HTR-8/SVneo (cell line): ENCODE data around the gene GBE1.

ENCODE experiments used
- DNase-seq: peaks from one replicate; pipeline ENCODE4 v3.0.0; 2011; ENCODE audit warnings: low spot score, mixed read lengths; ENCODE audit not compliant: insufficient read length
- FAIRE-seq: peaks from 2 replicates; lab custom pipeline; 2011; peaks lifted over from hg19 to GRCh38; lab: Jason Lieb, UNC

GBE1 gene

DNA sequence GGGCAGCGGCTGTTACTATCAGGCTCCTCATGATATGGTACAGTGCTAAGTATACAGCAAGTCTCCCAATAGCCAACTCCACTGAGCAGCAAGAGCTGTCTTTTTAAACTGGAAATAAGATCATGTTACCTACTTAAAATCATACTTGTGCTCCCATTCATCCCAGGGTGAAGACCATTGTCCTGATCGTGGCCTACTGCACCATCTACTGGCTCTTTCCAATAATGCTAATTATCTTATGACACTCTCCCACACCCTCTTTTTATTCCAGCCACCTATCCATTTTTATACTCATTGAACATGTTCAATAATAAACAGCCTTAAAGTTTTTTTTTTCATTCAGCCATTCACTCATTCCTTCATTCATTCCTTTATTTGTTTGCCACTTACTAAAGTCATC is 117.7 kb downstream of the GBE1 start:
- DNase-seq (peak; percentile 10), FAIRE-seq (peak; percentile 83)

DNA sequence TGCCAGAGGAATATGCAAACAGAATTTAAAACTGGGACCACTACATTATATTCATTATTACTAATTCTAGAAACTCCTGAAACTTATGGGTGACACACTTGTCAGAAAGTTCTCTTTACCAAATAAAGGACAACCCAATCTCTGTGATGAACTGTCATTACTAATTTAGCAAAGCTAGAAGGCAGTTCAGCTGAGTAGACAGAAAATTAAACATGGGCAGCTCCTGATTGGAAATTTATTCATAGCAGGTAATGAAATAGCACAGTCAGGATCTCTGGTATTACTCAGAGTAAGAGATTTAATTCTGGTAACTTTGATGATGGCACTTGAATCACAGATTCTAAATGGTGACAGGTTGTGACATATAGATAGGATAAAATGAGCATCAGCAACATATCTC is 123.0 kb downstream of the GBE1 start:
- DNase-seq: no peak
- no peak for FAIRE-seq

DNA sequence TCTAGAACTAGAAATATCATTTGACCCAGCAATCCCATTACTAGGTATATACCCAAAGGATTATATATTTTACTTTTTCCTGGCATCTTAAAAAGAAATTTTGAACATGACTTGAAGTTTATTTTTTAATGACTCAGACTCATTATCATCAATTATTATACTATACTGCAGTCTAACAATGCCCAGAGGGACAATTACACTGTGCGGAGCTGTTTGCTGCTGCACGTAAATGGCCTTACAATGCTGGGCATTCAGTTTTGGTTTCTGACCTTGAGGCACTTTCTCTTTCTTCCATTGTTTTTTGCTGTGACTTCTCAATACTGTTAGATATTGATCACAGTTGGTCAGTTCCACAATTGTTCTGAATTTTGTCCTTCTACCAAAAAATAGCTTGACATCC is 128.8 kb downstream of the GBE1 start:
- FAIRE-seq: no peak
- DNase-seq: no peak

DNA sequence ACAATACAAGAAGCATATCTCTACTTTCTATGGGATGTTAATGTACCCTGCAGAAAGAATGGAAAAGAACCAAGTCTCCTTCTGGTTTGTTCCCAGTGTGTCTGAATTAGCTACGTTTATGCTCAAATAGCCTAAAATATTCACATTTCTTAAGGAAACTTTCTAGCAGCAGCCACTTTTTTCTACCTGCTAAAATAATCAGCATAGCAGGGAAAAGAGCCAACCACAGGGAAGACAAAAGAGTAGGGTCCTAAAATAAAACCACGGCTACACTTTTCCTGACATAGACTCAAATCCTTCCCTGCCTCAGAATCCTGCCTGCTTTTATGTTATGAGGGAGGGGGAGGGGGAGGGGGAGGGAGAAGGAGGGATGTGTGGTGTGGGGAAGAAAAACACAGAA is 136.7 kb downstream of the GBE1 start:
- DNase-seq: no peak
- FAIRE-seq: no peak

DNA sequence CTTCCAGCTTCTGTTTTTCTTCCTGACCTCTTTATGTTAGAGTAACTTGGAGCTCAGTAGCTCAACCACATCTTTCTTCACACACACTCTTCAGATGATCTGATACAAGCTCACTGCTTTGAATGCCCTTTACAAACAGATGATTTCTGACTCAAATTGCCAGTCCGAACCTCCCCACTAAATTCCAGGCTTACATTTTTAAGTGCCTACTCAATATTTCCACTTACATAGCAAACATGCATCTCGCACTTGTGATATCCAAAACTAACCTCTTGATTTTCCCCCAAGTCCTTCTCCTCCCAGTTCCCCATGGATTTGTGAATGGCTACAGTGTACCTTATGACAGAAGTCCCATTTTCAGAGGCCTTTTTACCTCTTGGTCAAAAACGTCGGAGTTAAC is 139.1 kb downstream of the GBE1 start:
- no peak for DNase-seq
- FAIRE-seq: no peak

DNA sequence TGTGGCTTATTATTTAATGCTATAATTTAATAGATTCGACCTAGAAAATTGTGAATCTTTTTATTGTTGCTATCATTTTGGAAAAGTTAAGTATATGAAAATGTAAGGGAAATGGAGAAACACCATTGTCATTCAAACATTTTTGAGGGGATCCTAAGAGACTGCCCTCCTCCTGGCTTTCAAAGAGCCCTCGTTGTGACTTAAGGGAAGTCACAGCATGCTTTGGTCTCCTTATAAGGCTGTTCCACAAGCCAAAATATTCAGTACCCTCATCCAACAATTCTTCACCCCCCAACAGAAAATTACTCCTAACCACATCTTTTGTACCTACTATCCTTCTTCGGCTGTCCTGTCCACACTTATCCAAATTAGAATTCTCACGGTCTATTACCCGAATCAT is 140.2 kb downstream of the GBE1 start:
- DNase-seq (no peak), FAIRE-seq (no peak)

DNA sequence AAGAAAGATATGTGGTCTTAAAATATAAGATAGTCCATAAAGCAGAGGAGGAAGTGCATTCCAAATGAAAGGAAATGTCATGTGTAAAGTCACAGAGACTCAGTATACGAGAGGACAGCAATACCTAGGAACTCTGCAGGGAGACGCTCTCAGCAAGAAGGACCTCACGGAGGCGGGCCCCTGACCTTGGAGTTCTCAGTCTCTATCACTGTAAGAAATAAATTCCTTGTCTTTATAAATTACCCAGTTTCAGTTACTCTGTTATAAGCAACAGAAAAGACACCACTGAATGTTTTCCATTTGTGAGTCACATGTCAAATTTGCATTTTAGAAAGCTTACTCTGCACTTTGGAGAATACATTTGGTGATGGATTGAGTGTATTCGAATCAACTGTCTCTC is 140.6 kb downstream of the GBE1 start:
- no peak for DNase-seq

DNA sequence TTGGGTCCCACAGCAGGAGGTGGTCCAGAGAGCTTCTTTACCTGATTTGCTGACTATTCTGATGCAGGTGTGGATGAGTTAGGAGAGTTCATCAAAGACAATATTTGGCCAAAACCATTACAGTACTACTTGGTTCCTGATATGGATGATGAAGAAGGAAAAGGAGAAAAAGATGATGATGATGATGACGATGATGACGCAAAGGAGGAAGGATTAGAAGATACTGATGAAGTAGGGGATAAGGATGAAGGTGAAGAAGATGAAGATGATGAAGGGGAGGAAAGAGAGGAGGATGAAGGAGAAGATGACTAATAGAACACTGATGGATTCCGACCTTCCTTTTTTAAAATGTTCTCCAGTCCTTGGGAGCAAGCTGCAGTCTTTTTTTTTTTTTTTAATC is 148.7 kb downstream of the GBE1 start:
- no peak for FAIRE-seq

More for the DNA sequence above, 140.6 kb downstream of the GBE1 start:
- no peak for FAIRE-seq

DNA sequence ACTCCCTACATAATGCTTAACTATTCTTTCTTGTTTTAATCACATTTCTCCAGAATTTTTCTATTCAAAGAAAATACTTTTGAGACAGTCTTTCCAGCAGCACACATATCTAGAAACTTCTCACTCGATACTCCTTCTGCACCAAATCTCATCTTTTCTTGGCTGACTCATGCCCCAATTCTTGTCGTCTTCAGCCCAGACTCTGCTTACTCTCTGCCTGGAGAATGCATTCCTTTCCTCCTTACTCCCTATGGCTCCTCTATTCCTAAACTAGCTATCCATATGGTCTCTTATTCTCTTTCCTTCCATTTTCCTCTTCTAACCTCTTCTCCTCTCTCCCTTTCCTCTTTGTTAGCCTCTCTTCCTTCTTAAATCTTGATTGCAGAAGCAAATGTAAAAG is 158.7 kb downstream of the GBE1 start:
- DNase-seq (no peak), FAIRE-seq (no peak)

More for the DNA sequence above, 148.7 kb downstream of the GBE1 start:
- DNase-seq: no peak

DNA sequence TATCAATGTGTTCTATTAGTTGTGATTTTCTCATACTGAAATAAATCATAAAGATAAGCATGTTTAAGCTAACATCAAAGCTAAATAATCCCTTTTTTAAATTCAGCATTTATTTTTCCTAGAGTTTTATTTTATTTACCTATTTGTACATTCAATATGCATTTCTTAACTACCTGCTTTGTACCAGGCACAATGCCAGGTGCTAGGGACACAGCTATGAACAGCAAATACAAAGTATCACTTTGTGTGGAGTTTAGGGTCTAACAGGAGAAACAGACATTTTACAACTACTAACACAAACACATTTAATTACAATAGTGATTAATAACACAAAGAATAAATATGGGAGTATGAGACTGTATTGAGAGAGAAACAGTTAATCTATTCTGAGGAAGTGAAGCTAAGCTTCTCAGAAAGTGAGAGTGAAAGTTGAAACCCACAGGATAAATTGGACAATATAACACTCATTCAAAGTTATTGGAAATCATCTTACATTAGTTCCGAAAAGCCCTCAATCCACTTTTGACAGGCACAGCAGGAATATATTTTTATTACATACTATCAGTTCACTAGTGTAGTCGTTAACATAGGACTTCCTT is 159.6 kb downstream of the GBE1 start:
- no peak for FAIRE-seq
- DNase-seq: no peak

DNA sequence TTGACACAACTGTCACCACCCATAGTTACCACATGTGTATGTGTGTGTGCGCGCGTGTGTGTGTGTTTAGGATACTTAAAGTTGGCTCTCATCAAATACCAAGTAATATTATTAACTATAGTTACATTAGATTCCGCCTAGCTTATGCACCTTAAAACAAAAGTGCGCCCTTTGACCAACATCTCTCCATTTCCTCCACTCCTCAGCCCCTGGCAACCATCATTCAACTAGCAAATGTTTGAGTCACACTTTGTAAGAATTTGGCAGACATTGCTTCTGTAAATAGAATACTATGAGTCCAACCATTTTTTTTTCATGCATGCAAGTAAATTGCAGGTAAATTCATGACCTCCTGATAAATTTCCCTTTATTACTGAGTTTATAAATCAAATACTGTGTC is 169.3 kb downstream of the GBE1 start:
- no peak for FAIRE-seq
- no peak for DNase-seq

DNA sequence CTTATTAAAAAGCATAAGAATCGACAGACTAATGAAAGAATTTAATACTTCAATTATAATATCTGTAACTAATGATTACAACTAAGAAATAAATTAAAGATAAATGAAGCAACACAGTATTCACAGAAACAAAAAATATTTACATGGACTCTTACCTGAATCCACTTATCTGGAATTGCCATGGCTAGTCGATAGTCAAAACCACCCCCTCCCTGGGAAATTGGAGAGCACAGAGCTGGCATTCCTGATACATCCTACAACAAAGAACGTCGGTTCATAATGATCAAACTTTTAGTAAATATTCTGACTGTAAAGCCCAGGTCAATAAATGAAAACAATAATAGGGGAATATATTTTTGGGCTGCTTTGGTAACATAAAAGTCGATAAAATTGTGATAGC is 175.5 kb downstream of the GBE1 start:
- DNase-seq (no peak), FAIRE-seq (no peak)

DNA sequence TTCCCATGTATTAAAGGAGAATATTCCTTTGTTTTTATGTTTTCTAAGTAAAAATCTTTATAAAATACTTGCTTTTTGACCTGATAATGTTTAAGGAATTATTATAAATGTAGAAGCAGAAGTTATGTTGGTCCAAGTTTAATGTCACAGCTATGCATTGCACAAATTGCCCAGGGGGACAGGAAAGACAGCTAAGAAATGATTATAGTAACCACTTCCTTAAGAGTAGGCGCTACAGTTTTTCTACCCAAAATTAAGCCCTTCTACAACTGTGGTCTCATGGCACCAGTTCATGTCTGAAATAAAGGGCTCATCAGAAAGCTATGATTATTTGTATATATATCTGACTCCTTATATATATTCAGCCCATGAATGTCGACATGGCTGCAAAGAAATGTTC is 176.4 kb downstream of the GBE1 start:
- FAIRE-seq: no peak
- DNase-seq: no peak

DNA sequence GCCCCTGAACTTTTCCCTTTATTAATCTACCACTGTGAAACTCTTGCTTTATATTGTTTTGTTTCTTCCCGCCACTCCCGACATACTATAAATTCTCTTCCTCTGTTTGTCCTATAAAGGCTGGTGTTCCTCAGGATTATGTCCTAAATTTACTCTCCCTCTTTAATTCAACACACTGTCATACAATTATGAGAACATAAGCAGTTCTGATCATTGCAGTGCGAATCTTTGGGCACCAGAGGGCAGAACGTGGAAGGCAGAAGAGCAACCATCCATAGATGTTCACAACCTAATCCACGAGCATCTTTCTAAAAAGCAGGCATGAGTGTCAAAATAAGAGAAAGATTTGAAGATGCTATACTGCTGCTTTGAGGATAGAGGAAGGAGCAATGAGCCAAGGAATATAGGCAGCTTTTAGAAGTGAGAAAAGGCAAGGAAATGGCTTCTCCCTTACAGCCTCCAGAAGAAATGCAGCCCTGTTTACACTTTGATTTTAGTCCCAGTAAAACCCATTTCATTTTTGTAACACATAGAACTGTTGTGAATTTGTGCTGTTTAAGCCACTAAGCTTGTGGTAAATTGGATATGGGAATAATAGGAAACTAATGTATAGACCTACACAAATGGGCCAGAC is 179.4 kb downstream of the GBE1 start:
- DNase-seq (peak; percentile 3), FAIRE-seq (peak; percentile 58)

DNA sequence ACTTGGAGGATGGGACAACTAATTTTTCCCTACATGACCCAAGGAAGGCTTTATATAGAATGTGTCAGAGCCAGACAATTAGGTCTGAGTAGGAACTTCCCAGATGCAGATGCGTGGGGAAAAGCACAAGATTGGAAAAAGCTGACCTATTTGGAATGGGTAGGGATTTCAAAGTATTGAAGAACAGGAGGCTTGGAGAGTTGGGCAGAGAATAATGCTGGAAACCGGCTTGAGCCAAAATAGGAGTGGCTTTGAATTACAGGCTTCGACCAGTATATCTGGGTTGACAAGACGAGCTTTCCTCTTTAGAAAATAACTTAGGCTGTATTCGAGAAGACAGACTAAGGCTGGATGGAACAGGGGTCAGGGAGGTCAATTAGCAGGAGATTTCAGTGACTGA is 181.1 kb downstream of the GBE1 start:
- FAIRE-seq (no peak), DNase-seq (no peak)

DNA sequence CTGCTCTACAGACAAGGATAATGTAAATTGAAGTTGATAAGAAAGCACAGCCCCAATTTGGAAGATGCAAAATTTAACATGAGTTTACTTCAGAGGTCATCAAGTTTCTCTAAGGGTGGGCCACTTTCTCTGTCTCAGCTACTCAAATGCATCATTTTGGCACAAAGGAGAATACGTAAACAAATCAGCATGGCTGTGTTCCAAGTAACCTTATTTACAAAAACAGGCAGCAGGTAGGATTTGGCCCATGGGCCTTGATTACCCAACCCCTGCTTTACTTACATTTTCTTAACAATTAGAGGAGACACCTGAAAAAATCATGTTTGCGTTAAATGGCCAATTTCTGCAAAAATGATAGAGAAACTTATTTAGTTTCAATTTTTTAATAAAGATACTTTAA is 181.7 kb downstream of the GBE1 start:
- no peak for DNase-seq
- no peak for FAIRE-seq

DNA sequence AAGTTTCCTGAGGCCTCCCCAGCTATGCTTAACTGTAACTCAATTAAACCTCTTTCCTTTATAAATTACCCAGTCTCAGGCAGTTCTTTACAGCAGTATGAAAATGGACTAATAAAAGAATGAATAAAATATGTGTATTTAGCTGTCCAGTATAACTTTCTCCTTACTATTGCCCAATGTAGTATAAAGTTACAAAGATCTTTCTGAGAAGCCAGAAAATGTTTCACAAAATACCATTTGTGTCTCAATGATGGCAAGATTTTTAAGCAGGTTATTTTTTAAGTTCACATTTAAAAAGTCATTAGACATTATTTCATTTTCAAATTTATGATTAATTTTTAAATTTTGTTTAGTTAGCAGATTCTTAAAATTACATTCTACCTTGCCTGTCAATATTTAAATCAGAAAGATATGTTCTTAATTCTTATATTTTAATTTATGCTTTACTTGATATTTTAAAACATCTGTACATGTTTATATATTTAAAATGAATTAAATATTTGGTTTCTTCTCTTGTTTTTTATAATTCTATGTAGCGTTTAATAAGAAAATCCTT is 189.2 kb downstream of the GBE1 start:
- no peak for FAIRE-seq
- no peak for DNase-seq

DNA sequence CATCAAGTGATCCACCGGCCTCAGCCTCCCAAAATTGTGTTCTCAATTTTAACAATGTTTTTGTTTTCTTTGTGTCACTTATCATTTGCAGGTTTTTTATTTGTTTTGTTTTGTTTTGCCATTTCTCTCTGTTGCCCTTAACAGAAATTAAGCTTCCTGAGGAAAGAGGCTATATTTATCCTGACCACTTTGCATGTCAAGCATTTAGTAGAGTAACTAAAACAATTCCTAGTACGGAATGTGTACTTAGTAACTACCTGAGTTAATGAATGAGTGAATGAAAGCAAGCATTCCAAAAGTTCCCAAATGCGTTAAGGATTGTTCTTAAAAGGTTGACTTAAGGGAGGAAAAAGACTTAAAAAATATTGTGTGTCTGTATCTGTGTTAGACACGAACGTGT is 193.1 kb downstream of the GBE1 start:
- DNase-seq: no peak
- FAIRE-seq: no peak

DNA sequence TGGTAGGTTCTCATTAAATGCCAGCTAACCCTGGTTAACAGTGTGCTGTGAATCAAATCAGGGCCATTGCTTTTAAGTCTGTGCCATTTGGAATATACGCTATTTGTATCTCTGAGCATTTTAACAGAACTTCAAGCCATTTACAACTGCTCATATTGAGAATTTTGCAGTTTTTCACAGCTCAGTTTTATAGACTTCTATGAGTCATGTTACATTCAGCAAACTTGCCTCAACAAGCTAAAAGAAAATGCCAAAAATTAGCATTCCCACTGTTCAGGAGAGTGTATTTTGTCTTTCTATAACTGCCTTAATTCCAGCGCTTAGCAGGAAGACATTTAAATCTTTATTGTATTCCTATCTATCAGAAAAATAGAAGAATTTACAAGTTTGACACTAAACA is 196.4 kb downstream of the GBE1 start:
- no peak for DNase-seq
- FAIRE-seq: no peak

DNA sequence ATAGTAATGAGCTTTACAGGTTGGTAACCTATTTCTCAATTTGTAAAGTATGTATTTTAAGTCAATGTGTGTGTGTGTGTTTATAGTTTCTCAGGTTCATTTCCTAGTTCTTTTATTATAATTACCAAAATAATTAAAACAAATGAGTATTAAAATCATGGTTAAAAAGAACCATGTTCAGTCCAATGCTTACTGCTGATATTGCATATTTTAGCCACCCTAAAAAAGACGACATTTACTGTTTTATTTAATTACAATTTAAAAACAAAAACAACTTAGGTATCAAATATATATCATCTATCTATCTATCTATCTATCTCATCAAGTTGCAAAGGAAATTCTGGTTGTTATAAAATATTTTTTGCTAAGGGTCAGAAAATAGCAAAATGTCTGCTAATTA is 203.3 kb downstream of the GBE1 start:
- FAIRE-seq (no peak), DNase-seq (no peak)

DNA sequence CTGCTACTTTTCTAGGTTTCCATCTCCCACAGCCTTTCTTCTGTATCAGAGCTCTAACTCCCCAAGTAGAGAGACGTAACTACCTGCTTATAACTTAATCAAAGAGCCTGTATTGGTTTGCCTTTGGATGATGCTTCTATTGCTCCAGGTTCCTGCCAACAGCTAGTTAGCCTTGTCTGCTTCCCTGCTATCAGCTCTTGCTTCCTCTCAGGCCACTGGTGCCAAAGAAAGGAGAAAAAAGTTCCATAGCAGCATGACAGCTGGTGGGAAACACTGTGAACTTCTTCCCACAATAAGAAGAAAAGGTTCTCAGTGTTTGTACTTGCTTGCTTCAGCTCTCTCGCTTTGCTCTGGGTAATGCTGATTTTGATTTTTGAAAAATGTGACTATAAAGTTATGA is 206.6 kb downstream of the GBE1 start:
- FAIRE-seq: no peak
- DNase-seq: no peak

DNA sequence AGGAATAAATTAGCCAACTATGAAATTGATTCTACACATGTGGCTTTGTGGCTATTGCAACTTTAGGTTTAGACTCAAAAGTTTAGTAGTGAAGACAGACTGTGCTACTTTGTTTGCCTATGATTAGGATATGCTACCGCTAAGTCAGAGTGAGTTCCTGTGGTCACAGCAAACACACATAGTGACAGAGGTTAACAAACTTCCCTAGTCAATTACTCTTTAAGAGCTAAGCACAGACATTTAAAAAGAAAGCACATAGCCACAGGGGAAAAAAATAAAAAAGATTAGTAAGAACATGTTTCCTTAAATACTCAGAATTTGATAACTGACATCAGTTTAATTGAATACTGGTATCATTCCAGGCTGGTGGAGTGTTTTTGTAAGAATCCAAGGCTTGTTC is 207.1 kb downstream of the GBE1 start:
- DNase-seq (no peak), FAIRE-seq (no peak)
